Smooth muscle cell (in vitro differentiated cells): ENCODE data around the gene NCAN. TPM values are rescaled to one million over a fixed set of nuclear protein-coding genes. Genes with fewer than 3 reads are reported as not detected.

Experiments used
- DNase-seq: peaks from one replicate; lab custom pipeline; 2025; ENCODE audit not compliant: unreplicated experiment; lab: John Stamatoyannopoulos, UW
- H2AFZ ChIP-seq: fragments of 200-600 bp; sonication (generic); 2 replicates; pipeline ENCODE4 v1.6.0; 2016; ENCODE audit warnings: antibody characterized with exemption, low read depth, mild to moderate bottlenecking
- H3F3A ChIP-seq: fragments of 200-600 bp; sonication (generic); 2 replicates; pipeline ENCODE4 v1.6.0; 2017; ENCODE audit warnings: antibody characterized with exemption, low read depth
- H3K27ac ChIP-seq: fragments of 200-600 bp; sonication (generic); 2 replicates; pipeline ENCODE4 v1.5.1; 2016; ENCODE audit warnings: low read depth, mild to moderate bottlenecking
- H3K27me3 ChIP-seq: fragments of 200-600 bp; sonication (generic); 2 replicates; pipeline ENCODE4 v1.6.1; 2016; ENCODE audit warnings: low read depth, mild to moderate bottlenecking
- H3K36me3 ChIP-seq: fragments of 200-600 bp; sonication (generic); 2 replicates; pipeline ENCODE4 v1.5.1; 2016; ENCODE audit warnings: low read depth
- H3K4me1 ChIP-seq: fragments of 200-600 bp; sonication (generic); 2 replicates; pipeline ENCODE4 v1.5.1; 2016; ENCODE audit warnings: low read depth
- H3K4me2 ChIP-seq: fragments of 200-600 bp; sonication (generic); 2 replicates; pipeline ENCODE4 v1.6.0; 2016; ENCODE audit warnings: mild to moderate bottlenecking
- H3K4me3 ChIP-seq: fragments of 200-600 bp; sonication (generic); 2 replicates; pipeline ENCODE4 v1.5.1; 2016; ENCODE audit warnings: mild to moderate bottlenecking
- H3K79me2 ChIP-seq: fragments of 200-600 bp; sonication (generic); 2 replicates; pipeline ENCODE4 v1.6.0; 2016; ENCODE audit warnings: low read depth, mild to moderate bottlenecking
- H3K9ac ChIP-seq: fragments of 200-600 bp; sonication (generic); 2 replicates; pipeline ENCODE4 v1.6.0; 2016; ENCODE audit warnings: low read depth
- H3K9me3 ChIP-seq: fragments of 200-600 bp; sonication (generic); replicated peaks from 2 replicates; pipeline ENCODE4 v1.5.1; 2016; ENCODE audit warnings: low read depth
- H4K20me1 ChIP-seq: fragments of 200-600 bp; sonication (generic); 2 replicates; pipeline ENCODE4 v1.6.0; 2016; ENCODE audit warnings: low read depth
- CTCF ChIP-seq: fragments of 200-600 bp; sonication (generic); IDR thresholded peaks from 2 replicates; pipeline ENCODE4 v1.5.1; 2017; ENCODE audit warnings: borderline replicate concordance, mild to moderate bottlenecking, antibody characterized with exemption; ENCODE audit not compliant: insufficient read depth, poor library complexity, severe bottlenecking
- WGBS: methylation state at CpG from one replicate; pipeline ENCODE4 v1.1.7; 2016; ENCODE audit warnings: low lambda C conversion rate; 5-methylcytosine and 5-hydroxymethylcytosine counted together
- polyA plus RNA-seq: library from polyadenylated mRNA; unstranded; fragments of >200 nt; fragmentation: Nextera tagmentation; extraction: Ambion mirVana; gene quantifications from 2 replicates; pipeline ENCODE4 v1.2.1, GENCODE V29; 2016
- total RNA-seq: library from RNA; depleted of rRNA; stranded (reverse); fragments of >200 nt; gene quantifications from 2 replicates; pipeline ENCODE4 v1.2.3, GENCODE V29; 2014

Gene NCAN
- total and polyA plus RNA-seq, 2 experiments from 2014 or later = not detected

- 95% methylated on average over 14 of the region's 14 CpGs for WGBS
- H3K9me3 ChIP-seq = no peaks in the 10 kb centered on the region
- H3K9ac ChIP-seq = no peak overlapping the region
- no peak overlapping the region for H3K4me2 ChIP-seq
- H3K36me3 ChIP-seq = no peaks in the 10 kb centered on the region
- no peak overlapping the region for H3K4me3 ChIP-seq
- H3K4me1 ChIP-seq = peaks cover 8% of the 10 kb centered on the region
- no peak for TF ChIP-seq CTCF
- H4K20me1 ChIP-seq = no peaks in the 10 kb centered on the region
- no peaks in the 10 kb centered on the region for H3K27me3 ChIP-seq
- no peak overlapping the region for H3K27ac ChIP-seq
- peaks cover 21% of the 10 kb centered on the region for H3K79me2 ChIP-seq
- H3F3A ChIP-seq = no peaks in the 10 kb centered on the region
- DNase-seq = no peak
- H2AFZ ChIP-seq = no peak overlapping the region
These were observed 25.0 kb upstream of the NCAN start for GRCh38 chr19:19186742-19187141.

GRCh38 chr19:19191768-19192077 is 20.0 kb upstream of the NCAN start:
- Histone ChIP-seq H3K4me3 (peak overlapping the region; percentile 100), H3K4me2 (peak overlapping the region; percentile 98), H3K79me2 (peaks cover 29% of the 10 kb centered on the region), H4K20me1 (no peaks in the 10 kb centered on the region), H3K4me1 (peaks cover 8% of the 10 kb centered on the region), H3K9ac (peak overlapping the region; percentile 98), H3K9me3 (no peaks in the 10 kb centered on the region), H3F3A (no peaks in the 10 kb centered on the region), H2AFZ (peak overlapping the region; percentile 98), H3K36me3 (no peaks in the 10 kb centered on the region), H3K27ac (peak overlapping the region; percentile 98), H3K27me3 (no peaks in the 10 kb centered on the region)
- no peak for DNase-seq
- no peak for TF ChIP-seq CTCF
- 2% methylated on average over 17 of the region's 17 CpGs for WGBS

GRCh38 chr19:19192078-19192882 is 19.5 kb upstream of the NCAN start, which contains the start of the genes BORCS8 and RFXANK:
Gene BORCS8 (minus strand): TSS chr19:19192152. CDS start chr19:19192117, 35 bp downstream.
Gene RFXANK (plus strand): TSS chr19:19192258. CDS start chr19:19193947, 1,689 bp downstream.
- H3K4me1 ChIP-seq = peaks cover 8% of the 10 kb centered on the region
- under 1% methylated on average over 43 of the region's 53 CpGs for WGBS
- H3K4me3 ChIP-seq = peak within 1 kb of the TSS; percentile 100
- peak within 1 kb of the TSS; percentile 98 for H3K9ac ChIP-seq
- H3K27ac ChIP-seq = peak within 1 kb of the TSS; percentile 98
- no peaks in the 10 kb centered on the region for H3F3A ChIP-seq
- H3K36me3 ChIP-seq = no peaks in the 10 kb centered on the region
- no peaks in the 10 kb centered on the region for H3K9me3 ChIP-seq
- peak within 1 kb of the TSS; percentile 98 for H3K4me2 ChIP-seq
- no peak for TF ChIP-seq CTCF
- peak within 1 kb of the TSS; percentile 98 for H2AFZ ChIP-seq
- no peaks in the 10 kb centered on the region for H3K27me3 ChIP-seq
- peaks cover 29% of the 10 kb centered on the region for H3K79me2 ChIP-seq
- peak; percentile 95 for DNase-seq
- H4K20me1 ChIP-seq = no peaks in the 10 kb centered on the region
